K562 (cell line): Measurements from ENCODE around the gene RNF31. TPM values are rescaled to one million over a fixed set of nuclear protein-coding genes. Genes with fewer than 3 reads are reported as not detected.

ENCODE experiments used
- DACH1 ChIP-seq: fragments of 450-650 bp; IDR thresholded peaks from 2 replicates; pipeline ENCODE4 v1.6.1; 2018; ENCODE audit not compliant: partially characterized antibody
- HIVEP1 ChIP-seq: fragments of 250-450 bp; sonication (Bioruptor Pico); IDR thresholded peaks from 2 replicates; pipeline ENCODE4 v1.4.0; 2020; ENCODE audit warnings: mild to moderate bottlenecking
- L3MBTL2 ChIP-seq: fragments of 450-650 bp; IDR thresholded peaks from 2 replicates; pipeline ENCODE4 v1.6.1; 2016; ENCODE audit warnings: mild to moderate bottlenecking, moderate library complexity
- NELFE ChIP-seq: IDR thresholded peaks from 2 replicates; pipeline ENCODE4 v1.6.1; 2011; ENCODE audit warnings: mild to moderate bottlenecking; ENCODE audit not compliant: insufficient read depth, insufficient read length
- PHTF2 ChIP-seq: fragments of 250-450 bp; sonication (Bioruptor Pico); IDR thresholded peaks from 2 replicates; pipeline ENCODE4 v1.5.0; 2021; ENCODE audit warnings: mild to moderate bottlenecking
- RBM14 ChIP-seq: fragments of 200-400 bp; formaldehyde crosslinking; IDR thresholded peaks from 2 replicates; pipeline ENCODE4 v1.6.1; 2018; ENCODE audit warnings: low read depth, mild to moderate bottlenecking, low read length, moderate library complexity, borderline replicate concordance; ENCODE audit not compliant: insufficient read depth
- SMAD1 ChIP-seq: fragments of 150-350 bp; IDR thresholded peaks from 2 replicates; pipeline ENCODE4 v1.6.1; 2014; ENCODE audit warnings: low read length, low read depth; ENCODE audit not compliant: partially characterized antibody
- SMARCA4 ChIP-seq: fragments of 450-650 bp; IDR thresholded peaks from 2 replicates; pipeline ENCODE4 v1.6.1; 2016
- SMARCE1 ChIP-seq: fragments of 450-650 bp; IDR thresholded peaks from 2 replicates; pipeline ENCODE4 v1.7.1; 2016; ENCODE audit warnings: mild to moderate bottlenecking
- SRSF7 ChIP-seq: fragments of 200-400 bp; formaldehyde crosslinking; optimal IDR thresholded peaks from 2 replicates; pipeline ENCODE3; 2017; ENCODE audit warnings: mild to moderate bottlenecking, low read depth, low read length
- TEAD2 ChIP-seq: fragments of 450-650 bp; IDR thresholded peaks from 2 replicates; pipeline ENCODE4 v1.6.1; 2016; ENCODE audit warnings: missing genetic modification characterization, control low read depth, missing compliant biosample characterization
- ZFX ChIP-seq: sonication (generic); formaldehyde crosslinking; IDR thresholded peaks from 2 replicates; pipeline ENCODE4 v1.8.0; 2022; ENCODE audit warnings: mild to moderate bottlenecking, missing genetic modification reagents, moderate library complexity
- ZNF24 ChIP-seq: fragments of 450-650 bp; IDR thresholded peaks from 2 replicates; pipeline ENCODE4 v1.6.1; 2016
- ZNF311 ChIP-seq: fragments of 250-450 bp; sonication (Bioruptor Pico); IDR thresholded peaks from 2 replicates; pipeline ENCODE4 v1.4.0; 2020; ENCODE audit warnings: mild to moderate bottlenecking, moderate library complexity
- ZNF57 ChIP-seq: fragments of 450-650 bp; formaldehyde crosslinking; IDR thresholded peaks from 2 replicates; pipeline ENCODE4 v1.4.0; 2020; ENCODE audit warnings: mild to moderate bottlenecking, moderate library complexity
- ZNF76 ChIP-seq: fragments of 250-450 bp; sonication (Bioruptor Pico); IDR thresholded peaks from 2 replicates; pipeline ENCODE4 v1.4.0; 2020; ENCODE audit warnings: mild to moderate bottlenecking, moderate library complexity, borderline replicate concordance
- ZNF766 ChIP-seq: fragments of 200-800 bp; sonication (Bioruptor generic); conservative IDR thresholded peaks from 2 replicates; pipeline ENCODE4 v1.6.1; 2016; ENCODE audit warnings: missing genetic modification characterization, missing compliant biosample characterization
- polyA plus RNA-seq, 8 experiments: library from polyadenylated mRNA; depleted of rRNA in 4 of 8; stranded (reverse) in 5 of 8; unstranded in 3 of 8; fragments of >200 nt; fragmentation: Nextera tagmentation in 2 of 8; fragmentation: Illumina TruSeq in 1 of 8; extraction: Ambion mirVana in 2 of 8; extraction: Trizol in 1 of 8; gene quantifications; 2 replicates each; pipeline versions ENCODE4 v1.2.1 to v1.2.3, GENCODE V29; 2011 to 2014; ENCODE audit warnings: inconsistent platforms in 1 of 8, missing spikeins in 1 of 8
- total RNA-seq, 7 experiments: library from RNA; depleted of rRNA in 6 of 7; stranded (reverse); fragments of >200 nt in 6 of 7; fragmentation: Illumina TruSeq in 2 of 7; extraction: Trizol in 2 of 7; gene quantifications; 2 replicates each; pipeline versions ENCODE4 v1.2.1 to v1.2.3, GENCODE V29; 2011 to 2021; ENCODE audit warnings: low replicate concordance in 1 of 7
- TF ChIP-seq, protein P1 (sequence below): IDR thresholded peaks from 2 replicates; pipeline ENCODE4 v1.6.1; 2011; ENCODE audit not compliant: insufficient read length; ENCODE audit errors: extremely low read depth
- TF ChIP-seq, protein P2 (sequence below): IDR thresholded peaks from 3 replicates; pipeline ENCODE4 v1.6.1; 2011; ENCODE audit warnings: borderline replicate concordance, mild to moderate bottlenecking; ENCODE audit not compliant: insufficient read length, insufficient read depth
- TF ChIP-seq, protein P3 (sequence below): sonication (generic); formaldehyde crosslinking; IDR thresholded peaks from 2 replicates; pipeline ENCODE4 v1.8.1; 2023; ENCODE audit warnings: mild to moderate bottlenecking, missing genetic modification reagents
- TF ChIP-seq, protein P4 (sequence below): IDR thresholded peaks from 2 replicates; pipeline ENCODE4 v1.6.1; 2016; ENCODE audit warnings: missing genetic modification characterization, missing compliant biosample characterization

RNF31 gene
- total and polyA plus RNA-seq, 9 of the 15 experiments (the other 6 are each of a cell fraction or from before 2014, with no cell fraction given), result 3.1 to 47.6 (median 19.1) TPM

DNA sequence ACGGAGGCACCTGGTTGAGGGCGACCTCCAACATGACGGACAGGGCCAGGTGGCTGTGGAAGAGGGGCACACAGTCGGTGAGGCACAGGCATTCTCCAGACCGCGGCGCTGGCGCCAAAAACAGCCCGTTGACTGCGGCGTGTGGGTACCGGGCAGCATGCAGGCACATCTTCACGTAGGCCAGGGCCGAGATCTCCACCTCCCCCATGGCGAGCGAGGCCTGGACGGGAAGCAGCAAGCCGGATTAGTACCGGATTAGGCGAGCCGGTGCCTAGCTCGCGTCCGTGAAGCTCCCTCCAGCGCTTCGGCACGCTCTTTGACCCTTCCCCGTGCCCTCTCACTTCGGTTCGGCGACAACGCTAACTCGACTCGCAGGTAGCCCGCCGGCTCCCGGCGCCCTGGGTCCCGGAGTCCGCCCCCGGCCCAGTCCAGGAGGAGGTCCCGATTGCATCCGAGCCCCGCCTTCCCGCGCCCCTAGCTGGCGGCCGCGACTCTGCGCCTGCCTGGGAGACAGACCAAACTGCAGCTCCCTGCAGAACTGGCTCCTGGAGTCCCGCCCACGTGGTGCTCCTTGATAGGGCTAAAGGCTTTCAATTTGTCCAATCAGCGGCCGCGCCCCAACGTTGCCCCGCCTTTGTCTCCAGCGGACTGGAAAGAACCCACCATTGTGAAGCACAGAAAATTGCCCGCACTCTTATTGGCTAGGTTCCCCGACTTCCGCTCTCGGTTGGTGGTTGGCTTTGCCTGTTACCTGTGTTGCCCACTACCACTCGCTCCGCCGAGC, 6.0 kb upstream of the RNF31 start, which contains the start of gene EMC9 (continued):
- no peak for TF ChIP-seq SMARCE1
- TF ChIP-seq DACH1, result no peak
- TF ChIP-seq NELFE, result no peak
- TF ChIP-seq SMAD1, result peak; percentile 40
- 0 out of 2 replicates have a peak, but pooled peaks have one; percentile 10 for TF ChIP-seq SMARCA4
- TF ChIP-seq, protein P1, sequence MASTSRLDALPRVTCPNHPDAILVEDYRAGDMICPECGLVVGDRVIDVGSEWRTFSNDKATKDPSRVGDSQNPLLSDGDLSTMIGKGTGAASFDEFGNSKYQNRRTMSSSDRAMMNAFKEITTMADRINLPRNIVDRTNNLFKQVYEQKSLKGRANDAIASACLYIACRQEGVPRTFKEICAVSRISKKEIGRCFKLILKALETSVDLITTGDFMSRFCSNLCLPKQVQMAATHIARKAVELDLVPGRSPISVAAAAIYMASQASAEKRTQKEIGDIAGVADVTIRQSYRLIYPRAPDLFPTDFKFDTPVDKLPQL, result no peak
- no peak for TF ChIP-seq RBM14
- peak; percentile 75 for TF ChIP-seq ZFX
- no peak for TF ChIP-seq HIVEP1 (CRISPR knock-in tag)
- TF ChIP-seq, protein P2, sequence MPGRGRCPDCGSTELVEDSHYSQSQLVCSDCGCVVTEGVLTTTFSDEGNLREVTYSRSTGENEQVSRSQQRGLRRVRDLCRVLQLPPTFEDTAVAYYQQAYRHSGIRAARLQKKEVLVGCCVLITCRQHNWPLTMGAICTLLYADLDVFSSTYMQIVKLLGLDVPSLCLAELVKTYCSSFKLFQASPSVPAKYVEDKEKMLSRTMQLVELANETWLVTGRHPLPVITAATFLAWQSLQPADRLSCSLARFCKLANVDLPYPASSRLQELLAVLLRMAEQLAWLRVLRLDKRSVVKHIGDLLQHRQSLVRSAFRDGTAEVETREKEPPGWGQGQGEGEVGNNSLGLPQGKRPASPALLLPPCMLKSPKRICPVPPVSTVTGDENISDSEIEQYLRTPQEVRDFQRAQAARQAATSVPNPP, result no peak
- TF ChIP-seq ZNF311 (CRISPR knock-in tag), result no peak
- no peak for TF ChIP-seq PHTF2 (CRISPR knock-in tag)
- TF ChIP-seq ZNF766 (CRISPR knock-in tag), result no peak
- TF ChIP-seq, protein P3, sequence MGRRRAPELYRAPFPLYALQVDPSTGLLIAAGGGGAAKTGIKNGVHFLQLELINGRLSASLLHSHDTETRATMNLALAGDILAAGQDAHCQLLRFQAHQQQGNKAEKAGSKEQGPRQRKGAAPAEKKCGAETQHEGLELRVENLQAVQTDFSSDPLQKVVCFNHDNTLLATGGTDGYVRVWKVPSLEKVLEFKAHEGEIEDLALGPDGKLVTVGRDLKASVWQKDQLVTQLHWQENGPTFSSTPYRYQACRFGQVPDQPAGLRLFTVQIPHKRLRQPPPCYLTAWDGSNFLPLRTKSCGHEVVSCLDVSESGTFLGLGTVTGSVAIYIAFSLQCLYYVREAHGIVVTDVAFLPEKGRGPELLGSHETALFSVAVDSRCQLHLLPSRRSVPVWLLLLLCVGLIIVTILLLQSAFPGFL (CRISPR knock-in tag), result no peak
- TF ChIP-seq L3MBTL2, result peak; percentile 35; the same call in 1 of the 2 replicates
- TF ChIP-seq ZNF76 (CRISPR knock-in tag), result no peak
- TF ChIP-seq, protein P4, sequence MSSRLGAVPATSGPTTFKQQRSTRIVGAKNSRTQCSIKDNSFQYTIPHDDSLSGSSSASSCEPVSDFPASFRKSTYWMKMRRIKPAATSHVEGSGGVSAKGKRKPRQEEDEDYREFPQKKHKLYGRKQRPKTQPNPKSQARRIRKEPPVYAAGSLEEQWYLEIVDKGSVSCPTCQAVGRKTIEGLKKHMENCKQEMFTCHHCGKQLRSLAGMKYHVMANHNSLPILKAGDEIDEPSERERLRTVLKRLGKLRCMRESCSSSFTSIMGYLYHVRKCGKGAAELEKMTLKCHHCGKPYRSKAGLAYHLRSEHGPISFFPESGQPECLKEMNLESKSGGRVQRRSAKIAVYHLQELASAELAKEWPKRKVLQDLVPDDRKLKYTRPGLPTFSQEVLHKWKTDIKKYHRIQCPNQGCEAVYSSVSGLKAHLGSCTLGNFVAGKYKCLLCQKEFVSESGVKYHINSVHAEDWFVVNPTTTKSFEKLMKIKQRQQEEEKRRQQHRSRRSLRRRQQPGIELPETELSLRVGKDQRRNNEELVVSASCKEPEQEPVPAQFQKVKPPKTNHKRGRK (tag), result no peak
- TF ChIP-seq ZNF24, result no peak
- no peak for TF ChIP-seq ZNF57 (CRISPR knock-in tag)
- TF ChIP-seq SRSF7, result no peak
- no peak for TF ChIP-seq TEAD2 (tag)
